Stimulated activated CD8-positive, alpha-beta memory T cell treated with anti-CD3 and anti-CD28 coated beads, Interleukin-7, amount 100 ng/mL, for 24 hours (primary cell): ENCODE measurements around the gene VCX3A.
"Not testable (repeated sequence)": the region's sequence is repeated elsewhere in the genome, so short reads cannot be mapped to it uniquely, and the experiment has no call there.

Experiments
- DNase-seq: peaks from one replicate; pipeline ENCODE4 v3.0.0-alpha.2; 2020; ENCODE audit warnings: low read depth

Gene VCX3A

GRCh38 chrX:6535018-6535417 lies at the start of gene VCX3A:
Gene VCX3A, minus strand, starts transcription at chrX:6535118. Its CDS starts 621 bp downstream, at chrX:6534497.
- not testable (repeated sequence) for DNase-seq

GRCh38 chrX:6574762-6575161 lies 39.8 kb upstream of the VCX3A start:
- DNase-seq, result no peak

DNA sequence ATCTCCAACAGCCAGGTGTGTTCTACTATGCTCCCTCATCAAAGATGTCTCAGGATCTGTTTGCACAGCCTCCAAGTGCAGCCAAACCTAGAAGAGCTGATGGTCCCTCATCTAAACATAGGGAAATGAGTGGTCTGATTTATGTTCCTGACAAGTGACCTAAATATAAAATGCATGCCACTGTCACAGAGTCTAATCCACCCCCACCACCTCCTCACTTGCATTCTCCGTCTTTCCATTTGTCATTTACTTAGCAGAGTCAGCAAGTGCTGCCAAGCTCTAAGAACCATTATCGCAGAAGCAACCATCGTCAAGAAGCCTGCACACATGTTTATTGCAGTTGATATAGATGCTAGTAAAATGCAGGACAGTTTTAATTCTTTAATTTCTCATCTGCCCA lies 33.1 kb upstream of the VCX3A start:
- DNase-seq, result no peak

DNA sequence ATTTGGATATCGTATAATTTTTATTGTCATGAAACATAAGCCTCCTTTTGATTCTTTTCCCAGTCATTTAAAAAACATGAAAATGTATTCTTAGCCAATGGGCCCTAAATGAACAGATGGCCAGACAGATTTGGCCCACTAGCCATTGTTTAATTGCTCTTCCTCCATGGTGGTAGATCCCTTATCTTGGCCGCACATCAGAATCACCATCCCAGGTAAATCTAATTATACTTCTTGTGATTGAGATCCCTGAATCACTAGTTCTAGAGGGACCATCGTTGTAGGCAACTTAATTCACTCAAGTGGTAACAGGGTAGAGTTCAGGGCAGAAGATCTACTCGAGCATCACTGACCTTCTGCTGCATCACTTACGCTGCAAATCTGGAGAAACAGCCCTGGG lies 24.1 kb upstream of the VCX3A start:
- DNase-seq, result no peak

DNA sequence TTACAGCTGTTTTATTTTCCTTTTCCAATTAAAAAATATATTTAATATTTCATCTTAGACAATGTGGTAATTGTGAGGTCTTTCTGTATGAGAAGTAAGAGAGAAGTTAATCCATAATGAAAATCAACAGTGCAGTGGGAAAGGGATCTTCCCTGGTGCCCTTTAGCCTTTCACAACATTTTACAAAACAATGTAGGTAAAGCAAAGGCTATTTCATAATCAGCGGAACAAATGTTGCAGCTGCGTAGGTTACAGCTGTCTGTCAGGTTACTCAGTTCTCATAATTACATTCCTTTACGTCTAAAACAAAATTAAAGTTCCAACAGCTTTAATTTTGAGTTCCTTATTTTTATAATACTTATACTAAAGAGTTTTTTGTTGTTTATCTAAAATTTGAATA lies 22.8 kb upstream of the VCX3A start:
- no peak for DNase-seq

DNA sequence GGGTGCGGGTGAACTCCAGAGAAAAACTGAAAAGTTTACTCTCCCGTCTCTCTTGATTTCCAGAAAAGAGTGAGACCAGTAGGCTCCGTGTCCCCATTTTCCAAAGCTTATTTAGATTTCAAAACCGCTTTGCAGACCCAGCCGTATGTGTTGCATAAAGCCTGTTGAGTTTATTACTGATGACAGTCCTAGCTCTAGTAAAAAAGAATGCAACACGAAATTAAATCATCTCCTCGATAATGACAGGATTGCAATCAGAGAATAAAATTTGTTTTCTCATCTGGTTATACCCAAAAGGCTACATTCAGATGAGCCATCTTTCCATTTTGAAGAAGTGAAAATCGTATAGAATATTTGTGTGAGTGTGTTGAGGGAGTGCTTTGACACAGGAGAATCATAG lies 16.1 kb upstream of the VCX3A start:
- no peak for DNase-seq

- no peak for DNase-seq
Observed at GRCh38 chrX:6545712-6546111, 10.8 kb upstream of the VCX3A start.

- no peak for DNase-seq
Observed at GRCh38 chrX:6526564-6527136, 8.3 kb downstream of the VCX3A start.

- no peak for DNase-seq
Observed at GRCh38 chrX:6517376-6517775, 17.5 kb downstream of the VCX3A start.

- no peak for DNase-seq
Observed at GRCh38 chrX:6506444-6506843, 28.5 kb downstream of the VCX3A start.

DNA sequence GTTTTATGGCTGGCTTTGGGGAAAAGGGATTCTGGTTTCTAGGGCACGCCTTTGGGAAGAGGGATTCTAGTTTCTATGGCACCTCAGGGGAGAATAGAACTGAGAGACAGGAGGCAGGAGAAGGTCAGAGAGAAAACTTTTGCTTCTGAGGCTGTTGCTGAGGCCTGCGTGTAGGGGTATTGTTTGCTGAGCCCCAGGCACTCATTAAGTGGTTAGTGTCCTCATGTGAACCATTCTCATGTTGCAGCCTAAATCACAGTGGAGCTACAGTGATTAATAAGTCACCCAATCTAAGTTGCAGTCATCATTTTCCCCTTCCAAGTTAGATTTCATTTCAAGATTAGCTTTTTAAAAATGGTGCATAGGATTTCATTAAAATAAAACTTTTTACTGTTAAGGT lies 29.0 kb downstream of the VCX3A start:
- no peak for DNase-seq

- DNase-seq, result no peak
Observed at GRCh38 chrX:6500719-6501118, 34.2 kb downstream of the VCX3A start.

- DNase-seq, result no peak
Observed at GRCh38 chrX:6498324-6498723, 36.6 kb downstream of the VCX3A start.
